HEK293T (cell line): Measurements from ENCODE around the gene GJA10.
"Not testable (repeated sequence)": the region's sequence is repeated elsewhere in the genome, so short reads cannot be mapped to it uniquely, and the experiment has no call there.

Source experiments
- ARNT ChIP-seq: fragments of 450-650 bp; IDR thresholded peaks from 2 replicates; pipeline ENCODE4 v1.6.1; 2017; ENCODE audit warnings: mild to moderate bottlenecking
- BHLHE40 ChIP-seq: fragments of 450-650 bp; IDR thresholded peaks from 2 replicates; pipeline ENCODE4 v1.6.1; 2016; ENCODE audit warnings: mild to moderate bottlenecking, moderate library complexity, borderline replicate concordance
- FOXK2 ChIP-seq: fragments of 450-650 bp; IDR thresholded peaks from 2 replicates; pipeline ENCODE4 v1.6.1; 2016; ENCODE audit warnings: mild to moderate bottlenecking
- FOXM1 ChIP-seq: fragments of 450-650 bp; IDR thresholded peaks from 2 replicates; pipeline ENCODE4 v1.6.1; 2017; ENCODE audit warnings: mild to moderate bottlenecking, borderline replicate concordance
- HDGF ChIP-seq: fragments of 450-650 bp; IDR thresholded peaks from 2 replicates; pipeline ENCODE4 v1.6.1; 2017; ENCODE audit warnings: antibody characterized with exemption, borderline replicate concordance
- LEF1 ChIP-seq: fragments of 450-650 bp; IDR thresholded peaks from 2 replicates; pipeline ENCODE4 v1.6.1; 2017; ENCODE audit warnings: mild to moderate bottlenecking, borderline replicate concordance
- SP1 ChIP-seq: fragments of 450-650 bp; IDR thresholded peaks from 2 replicates; pipeline ENCODE4 v1.6.1; 2017
- SUZ12 ChIP-seq: fragments of 450-650 bp; IDR thresholded peaks from 2 replicates; pipeline ENCODE4 v1.6.1; 2016; ENCODE audit warnings: mild to moderate bottlenecking
- ZNF384 ChIP-seq: fragments of 450-650 bp; IDR thresholded peaks from 2 replicates; pipeline ENCODE4 v1.6.1; 2016

- not testable (repeated sequence) for TF ChIP-seq FOXK2, LEF1, BHLHE40, ARNT, SP1, HDGF, FOXM1, ZNF384, SUZ12
These were observed 1.7 kb upstream of the GJA10 start for GRCh38 chr6:89892577-89892976.
